T-helper 2 cell (primary cell): Measurements from ENCODE around the gene FTCD.

ENCODE experiments used
- DNase-seq, 5 experiments: peaks; one replicate each; pipeline versions ENCODE4 v3.0.0 to v3.0.0-alpha.2; 2012 to 2022

The FTCD gene

DNA sequence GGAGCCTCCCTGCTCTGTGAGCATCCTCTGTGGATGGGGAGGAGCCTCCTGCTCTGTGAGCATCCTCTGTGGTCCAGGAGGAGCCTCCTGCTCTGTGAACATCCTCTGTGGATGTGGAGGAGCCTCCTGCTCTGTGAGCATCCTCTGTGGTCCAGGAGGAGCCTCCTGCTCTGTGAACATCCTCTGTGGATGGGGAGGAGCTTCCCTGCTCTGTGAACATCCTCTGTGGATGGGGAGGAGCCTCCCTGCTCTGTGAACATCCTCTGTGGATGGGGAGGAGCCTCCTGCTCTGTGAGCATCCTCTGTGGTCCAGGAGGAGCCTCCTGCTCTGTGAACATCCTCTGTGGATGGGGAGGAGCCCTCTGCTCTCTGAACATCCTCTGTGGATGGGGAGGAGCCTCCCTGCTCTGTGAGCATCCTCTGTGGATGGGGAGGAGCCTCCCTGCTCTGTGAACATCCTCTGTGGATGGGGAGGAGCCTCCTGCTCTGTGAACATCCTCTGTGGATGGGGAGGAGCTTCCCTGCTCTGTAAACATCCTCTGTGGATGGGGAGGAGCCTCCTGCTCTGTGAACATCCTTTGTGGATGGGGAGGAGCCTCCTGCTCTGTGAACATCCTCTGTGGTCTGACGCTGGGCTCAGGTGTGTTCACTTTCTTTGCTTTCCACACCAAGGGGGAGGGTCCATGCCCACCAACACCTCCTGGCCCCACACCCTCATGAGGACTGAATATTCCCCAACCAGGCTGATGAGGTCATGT is 15.2 kb upstream of the FTCD start:
- peak in 2 of 5 experiments; percentile 15 to 18 for DNase-seq

DNA sequence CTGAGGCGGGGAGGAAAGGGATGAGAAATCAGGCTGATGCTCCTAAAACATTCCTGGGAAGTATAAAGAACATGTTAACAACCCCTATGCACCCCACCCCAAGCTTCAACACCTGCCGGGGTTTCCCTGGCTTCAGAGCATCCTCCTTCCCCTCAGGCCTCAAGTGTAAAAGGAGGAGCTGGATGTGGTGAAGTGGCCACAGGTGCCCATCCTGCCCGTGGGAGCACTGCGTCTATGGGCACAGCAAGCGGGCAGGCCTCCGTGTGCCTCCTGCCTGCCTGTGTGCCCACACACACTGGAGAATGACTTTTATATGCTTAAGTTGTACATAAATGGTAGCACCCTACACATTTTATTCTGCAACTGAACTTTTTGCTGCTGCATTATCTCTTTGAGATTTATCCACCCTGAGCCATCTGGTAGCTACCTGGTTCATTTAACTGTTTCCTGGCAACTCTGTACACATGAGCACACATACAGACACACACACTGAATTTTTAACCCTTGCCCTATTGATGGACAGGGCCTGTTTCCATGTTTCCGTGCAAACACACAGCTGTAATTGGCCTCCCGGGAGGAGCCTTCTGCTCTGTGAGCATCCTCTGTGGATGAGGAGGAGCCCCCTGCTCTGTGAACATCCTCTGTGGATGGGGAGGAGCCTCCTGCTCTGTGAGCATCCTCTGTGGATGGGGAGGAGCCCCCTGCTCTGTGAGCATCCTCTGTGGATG is 13.4 kb upstream of the FTCD start:
- DNase-seq, result no peak

DNA sequence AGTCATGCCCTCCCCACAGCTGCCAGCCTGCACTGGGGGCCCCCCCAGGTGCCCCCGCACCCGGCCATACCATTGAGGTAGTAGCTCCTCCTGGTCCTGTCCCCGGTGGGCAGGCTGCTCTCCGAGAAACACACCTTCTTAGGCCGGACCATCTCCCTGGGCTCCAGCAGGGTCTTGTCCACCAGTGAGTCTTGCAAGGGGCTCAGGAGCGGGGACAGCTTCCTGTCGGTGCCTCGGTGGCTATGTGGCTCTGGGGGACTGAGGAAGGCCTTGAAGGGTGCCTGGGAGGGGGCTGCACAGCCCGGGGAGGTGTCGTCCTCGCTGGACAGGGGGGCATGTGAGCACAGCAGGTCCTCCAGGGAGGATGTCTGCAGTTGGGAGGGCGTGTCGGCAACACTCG is 12.9 kb upstream of the FTCD start:
- no peak for DNase-seq

DNA sequence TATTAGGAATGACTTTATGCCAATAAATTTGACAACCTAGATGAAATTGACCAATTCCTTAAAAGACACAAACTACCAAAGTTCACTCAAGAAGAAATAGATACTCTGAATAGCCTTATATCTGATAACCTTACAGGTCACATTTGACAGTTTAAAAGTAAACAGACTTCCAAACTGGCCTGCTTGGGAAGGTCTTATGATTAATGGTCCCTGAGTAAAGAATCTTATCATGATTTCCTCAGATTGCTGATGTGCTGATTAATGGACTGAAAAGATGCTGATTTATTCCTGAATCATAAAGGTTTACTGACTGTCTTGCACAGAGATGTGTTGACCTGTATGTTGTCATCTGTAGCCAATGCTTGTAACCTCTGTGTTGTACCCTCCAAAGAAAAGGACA is 9.7 kb upstream of the FTCD start:
- DNase-seq, result no peak

DNA sequence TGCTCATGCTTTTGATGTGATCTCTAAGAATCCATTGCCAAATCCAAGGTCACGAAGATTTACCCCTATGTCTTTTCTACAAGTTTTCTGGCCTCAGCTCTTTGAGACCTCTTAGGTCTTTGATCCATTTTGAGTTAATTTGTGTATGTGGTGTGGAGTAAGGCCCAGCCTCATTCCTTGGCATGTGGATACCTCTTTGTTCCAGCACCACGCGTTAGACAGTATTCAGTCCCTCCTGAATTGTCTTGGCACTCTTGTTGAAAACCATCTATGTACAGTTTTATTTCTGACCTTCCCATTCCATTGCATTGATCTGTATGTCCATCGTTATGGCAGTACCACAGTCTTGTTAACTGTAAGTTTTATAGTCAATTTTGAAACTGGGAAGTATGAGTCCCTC is 8.0 kb upstream of the FTCD start:
- no peak for DNase-seq

DNA sequence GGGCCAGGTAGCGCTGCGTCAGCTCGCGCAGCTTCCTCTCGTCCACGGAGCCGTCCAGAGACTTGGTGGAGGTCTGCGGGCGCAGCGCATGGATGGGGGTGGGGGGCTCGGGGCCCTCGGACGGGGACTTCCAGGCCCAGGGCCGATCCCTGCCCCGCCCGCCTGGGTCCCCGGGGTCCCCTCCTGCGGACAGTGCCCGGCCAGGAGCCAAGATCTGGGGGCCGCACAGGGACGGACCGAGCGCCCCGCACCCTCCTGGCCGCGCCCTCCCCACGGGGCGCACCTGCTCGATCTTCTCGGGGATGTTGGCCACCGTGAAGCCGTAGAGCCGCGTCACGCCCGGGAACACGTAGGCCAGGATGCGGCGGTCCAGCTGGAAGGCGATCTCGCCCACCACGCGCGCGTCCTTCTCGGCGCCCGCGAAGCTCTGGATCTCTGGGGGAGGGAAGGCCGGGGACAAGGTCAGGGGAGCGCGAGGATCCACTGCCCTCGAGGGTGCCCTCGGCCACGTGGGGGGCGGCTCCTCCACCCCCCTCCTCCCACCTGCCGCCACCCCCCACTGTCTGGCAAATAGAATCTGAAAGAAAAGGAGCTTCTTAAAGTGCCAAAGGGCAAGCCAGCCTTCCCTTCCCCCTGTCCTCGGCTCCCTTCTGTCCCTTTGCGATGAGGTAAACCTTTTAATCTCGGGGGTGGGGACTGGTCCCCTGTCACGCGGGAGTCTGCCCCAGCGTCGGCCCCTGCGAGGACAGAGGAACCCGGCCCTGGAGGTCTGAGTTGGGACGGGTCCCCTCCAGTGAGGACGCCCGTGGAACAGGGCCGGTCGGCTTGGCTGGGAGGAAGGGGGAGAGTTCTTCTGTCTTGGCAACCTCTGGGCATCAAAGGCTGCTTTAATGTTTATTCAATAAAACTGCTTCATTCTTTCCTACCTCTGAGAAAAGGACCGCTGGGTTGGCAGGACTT is 6.5 kb upstream of the FTCD start:
- DNase-seq, result no peak

DNA sequence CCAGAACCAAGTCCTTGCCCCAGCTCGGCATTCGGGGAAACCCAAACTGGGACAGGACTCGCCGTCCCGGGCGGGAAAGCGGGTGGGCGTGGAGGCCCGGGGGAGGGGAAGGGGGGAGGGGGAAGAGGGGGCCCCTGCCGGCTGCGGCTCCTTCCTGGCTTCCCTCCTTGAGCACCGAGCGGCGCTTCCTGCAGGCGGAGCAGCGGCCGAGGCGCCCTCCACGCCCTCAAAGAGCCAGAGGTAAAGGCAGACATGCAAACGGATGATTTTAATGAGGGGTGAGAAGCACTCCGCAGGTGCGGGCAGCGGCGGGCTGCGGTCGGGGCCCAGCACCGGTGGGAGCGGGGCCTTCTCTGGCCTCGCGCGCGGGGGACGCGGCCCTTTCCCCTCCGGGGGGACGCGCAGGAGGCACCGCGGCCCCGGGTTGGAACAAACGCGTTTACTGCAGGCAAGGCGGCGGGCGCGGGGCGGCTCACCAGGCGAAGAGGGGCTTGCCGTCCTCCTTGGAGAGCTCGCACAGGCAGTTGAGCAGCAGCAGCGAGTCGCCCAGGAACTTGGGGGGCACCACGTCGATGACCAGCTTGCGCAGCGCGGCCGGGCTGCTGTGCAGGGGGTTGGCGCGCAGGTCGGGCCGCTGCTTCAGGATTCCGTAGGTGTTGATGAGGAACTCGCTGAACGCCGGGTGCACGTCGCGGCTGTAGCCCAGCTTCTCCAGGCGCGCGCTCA is 5.7 kb upstream of the FTCD start:
- DNase-seq, result peak in 2 of 5 experiments; percentile 8 to 49

DNA sequence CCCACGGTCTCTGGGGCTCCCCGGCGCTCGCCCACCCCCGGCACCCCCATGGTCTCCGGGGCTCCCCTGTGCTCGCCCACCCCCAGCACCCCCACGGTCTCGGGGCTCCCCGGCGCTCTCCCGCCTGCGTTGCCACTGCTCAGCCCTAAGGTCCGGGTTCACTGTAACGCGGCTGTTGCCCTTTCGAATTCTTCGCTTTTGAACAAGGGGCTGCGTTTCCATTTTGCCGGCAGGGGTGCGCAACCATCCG is 5.2 kb upstream of the FTCD start:
- DNase-seq, result no peak

DNA sequence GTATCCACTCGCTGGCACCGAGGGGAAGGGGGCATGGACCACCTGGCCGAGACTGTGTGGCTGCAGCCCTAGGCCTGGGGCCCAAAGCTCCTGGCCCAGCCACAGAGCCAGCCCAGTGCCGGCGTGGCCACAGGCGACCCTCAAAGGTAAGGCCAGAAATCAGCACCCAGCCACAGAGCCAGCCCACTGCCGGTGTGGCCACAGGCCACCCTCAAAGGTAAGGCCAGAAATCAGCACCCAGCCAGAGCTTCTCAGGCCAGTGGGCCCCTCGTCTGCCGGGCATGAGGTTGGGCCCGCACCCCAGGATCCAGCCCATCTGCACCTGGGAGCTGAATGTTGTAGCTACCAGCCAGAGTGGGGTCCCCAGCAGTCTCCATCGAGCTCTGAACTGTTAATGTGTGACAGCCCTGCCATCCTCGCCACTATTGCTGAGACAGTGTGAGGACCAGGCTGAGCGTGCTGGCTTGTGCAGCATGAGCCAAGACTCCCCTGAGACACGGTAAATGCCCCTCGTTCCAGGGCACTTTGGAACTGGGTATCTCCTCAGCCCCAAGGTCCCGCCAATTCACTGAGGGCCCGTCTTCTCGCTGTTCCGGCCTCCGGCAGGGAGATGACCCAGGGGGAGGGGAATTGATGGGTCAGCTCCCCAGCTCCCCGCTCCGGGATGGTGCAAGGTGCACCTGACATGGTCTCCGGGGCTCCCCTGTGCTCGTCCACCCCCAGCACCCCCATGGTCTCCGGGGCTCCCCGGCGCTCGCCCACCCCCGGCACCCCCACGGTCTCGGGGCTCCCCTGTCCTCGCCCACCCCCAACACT is 4.7 kb upstream of the FTCD start:
- DNase-seq, result no peak

DNA sequence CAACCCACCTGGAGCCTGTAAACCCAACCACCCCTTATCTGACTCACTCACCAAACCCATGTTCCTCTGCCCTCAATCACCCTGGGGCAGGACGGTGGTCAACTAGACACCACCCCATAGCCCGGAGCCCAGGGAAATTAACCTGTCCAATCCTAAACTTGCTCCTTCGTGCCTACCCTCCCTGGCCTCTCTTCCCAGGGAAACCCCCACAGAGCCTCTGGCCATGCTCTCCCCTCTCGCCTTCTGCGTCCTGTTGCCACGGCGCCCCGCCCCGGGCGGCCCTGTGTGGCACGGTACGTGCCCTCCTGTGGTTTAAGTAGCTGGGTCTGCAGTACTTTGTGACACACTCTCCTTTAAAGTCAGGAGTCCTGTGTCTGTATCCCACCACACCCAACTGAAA is 4.0 kb upstream of the FTCD start:
- no peak for DNase-seq

DNA sequence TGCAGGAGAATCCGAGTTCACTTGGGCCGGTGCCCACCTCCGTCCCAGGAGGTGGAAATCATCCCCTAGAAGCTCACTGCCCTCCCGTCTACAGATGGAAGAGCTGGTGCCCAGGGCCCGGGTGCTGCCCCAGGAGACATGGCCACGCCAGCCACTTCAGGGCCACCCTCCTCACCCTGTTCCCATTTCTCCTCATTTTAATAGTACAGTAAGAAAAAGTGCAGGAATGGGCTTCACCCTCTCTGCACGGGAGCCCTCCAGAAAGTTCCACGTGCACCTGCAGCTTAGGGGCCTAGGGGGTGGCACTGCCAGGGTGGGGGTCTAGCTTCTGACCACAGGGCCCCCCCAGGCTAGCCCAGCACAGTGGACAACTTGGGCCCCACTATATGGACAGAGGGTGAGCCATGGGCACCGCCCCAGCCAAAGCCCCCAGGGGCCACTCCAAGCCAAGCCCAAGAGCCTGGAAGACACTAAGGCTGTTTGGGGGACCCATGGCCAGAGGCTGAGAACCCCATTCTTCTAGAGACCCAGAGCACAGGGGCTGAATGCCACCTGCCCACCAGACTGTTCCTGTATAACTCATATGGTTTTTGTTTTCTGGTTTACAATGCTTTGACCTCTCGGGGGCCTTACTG is 3.4 kb upstream of the FTCD start:
- no peak for DNase-seq

DNA sequence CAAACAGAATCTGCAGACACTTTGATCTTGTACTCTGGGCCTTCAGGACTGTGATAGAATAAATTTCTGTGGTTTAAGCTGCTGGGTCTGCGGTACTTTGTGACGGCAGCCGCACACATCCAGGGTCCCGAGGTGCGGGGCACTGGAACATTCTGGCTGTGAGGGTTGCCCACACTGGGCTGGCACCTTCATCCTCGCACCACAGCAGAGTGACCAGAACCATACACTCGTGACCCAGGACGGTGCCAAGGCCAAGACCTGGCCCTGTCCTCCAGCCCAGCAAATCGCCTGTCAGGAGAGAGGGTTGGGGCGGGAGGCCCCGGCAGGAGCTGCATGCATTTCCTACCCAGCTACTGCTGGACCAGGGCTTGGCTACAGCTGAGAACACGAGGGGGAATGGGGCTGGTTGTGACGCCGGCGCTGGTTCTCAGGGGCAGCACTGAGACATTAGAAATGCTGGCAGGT is 2.6 kb upstream of the FTCD start:
- DNase-seq, result peak in 1 of 5 experiments; percentile 6

DNA sequence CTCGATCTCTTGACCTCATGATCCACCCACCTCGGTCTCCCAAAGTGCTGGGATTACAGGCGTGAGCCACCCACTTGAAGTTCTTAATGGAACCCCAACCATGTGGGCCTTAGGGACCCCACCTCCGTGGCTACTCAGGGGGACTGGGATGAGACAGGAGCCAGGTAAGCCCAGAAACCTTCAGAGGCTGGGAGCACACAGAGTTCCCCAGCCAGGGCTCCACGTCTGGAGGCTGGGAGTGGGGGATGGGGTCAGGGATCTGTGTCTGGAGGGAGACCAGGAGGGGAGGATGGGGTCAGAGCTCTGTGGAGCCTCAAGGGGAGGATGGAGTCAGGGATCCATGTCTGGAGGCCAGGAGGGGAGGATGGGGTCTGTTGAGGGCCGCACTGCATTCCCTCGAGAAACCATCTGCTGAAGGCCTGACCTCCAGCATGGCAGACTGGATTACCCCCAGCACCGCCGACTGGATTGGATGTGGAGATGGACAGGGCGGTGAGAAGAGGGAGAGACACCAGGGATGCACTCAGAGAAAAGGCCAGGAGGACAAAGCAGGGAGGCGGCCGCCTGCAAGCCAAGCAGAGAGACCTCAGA is 2.1 kb upstream of the FTCD start:
- no peak for DNase-seq

DNA sequence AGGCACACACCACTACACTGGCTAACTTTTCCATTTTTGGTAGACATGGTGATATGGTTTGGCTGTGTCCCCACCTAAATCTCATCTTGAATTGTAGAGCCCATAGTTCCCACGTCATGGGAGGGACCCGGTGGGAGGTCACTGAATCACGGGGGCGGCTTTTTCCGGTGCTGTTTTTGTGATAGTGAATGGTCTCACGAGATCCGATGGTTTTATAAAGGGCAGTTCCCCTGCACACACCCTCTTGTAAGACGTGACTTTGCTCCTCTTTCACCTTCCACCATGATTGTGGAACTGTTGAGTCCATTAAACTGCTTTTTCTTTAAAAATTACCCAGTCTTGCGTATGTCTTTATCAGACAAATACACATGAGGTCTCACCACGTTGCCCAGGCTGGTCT is 1.3 kb upstream of the FTCD start:
- no peak for DNase-seq

DNA sequence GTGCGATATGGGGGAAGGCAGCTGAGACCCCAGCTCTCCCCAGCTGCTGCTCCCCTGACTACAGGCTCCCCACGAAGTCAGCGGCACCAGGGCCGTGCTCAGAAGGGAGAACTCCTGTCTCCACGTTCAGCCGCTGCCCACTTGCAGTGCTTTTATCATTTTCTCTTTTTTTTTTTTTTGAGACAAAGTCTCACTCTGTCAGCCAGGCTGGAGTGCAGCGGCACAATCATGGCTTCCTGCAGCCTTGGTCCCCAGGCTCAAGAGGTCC is 933 bp upstream of the FTCD start:
- no peak for DNase-seq

DNA sequence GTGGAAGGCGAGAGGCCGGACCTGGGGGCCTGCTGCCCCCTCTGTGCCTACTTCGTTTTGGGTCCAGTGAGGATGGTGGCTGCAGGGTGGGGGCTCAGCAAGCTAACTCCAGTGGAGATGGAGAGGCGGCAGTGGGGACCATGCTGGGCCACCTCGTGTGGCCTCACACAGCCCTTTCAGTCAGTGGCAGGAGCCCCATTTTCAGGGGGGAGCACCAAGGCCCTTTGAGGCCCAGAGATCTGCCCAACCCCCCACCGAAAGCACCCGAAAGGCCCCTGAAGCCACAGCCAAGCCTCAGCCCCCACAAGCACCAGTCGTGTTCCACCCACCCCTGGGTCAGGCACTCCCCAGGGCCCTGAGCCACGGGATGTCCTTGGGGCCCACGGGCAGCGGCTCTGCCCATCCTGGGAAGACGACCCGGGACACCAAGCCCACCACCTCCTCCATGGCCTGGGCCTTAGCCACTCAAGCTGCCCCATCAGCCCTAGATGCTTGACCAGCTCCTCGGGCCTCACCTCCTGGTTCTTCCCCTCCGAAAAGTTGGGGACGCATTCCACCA is 345 bp downstream of the FTCD start:
- no peak for DNase-seq

DNA sequence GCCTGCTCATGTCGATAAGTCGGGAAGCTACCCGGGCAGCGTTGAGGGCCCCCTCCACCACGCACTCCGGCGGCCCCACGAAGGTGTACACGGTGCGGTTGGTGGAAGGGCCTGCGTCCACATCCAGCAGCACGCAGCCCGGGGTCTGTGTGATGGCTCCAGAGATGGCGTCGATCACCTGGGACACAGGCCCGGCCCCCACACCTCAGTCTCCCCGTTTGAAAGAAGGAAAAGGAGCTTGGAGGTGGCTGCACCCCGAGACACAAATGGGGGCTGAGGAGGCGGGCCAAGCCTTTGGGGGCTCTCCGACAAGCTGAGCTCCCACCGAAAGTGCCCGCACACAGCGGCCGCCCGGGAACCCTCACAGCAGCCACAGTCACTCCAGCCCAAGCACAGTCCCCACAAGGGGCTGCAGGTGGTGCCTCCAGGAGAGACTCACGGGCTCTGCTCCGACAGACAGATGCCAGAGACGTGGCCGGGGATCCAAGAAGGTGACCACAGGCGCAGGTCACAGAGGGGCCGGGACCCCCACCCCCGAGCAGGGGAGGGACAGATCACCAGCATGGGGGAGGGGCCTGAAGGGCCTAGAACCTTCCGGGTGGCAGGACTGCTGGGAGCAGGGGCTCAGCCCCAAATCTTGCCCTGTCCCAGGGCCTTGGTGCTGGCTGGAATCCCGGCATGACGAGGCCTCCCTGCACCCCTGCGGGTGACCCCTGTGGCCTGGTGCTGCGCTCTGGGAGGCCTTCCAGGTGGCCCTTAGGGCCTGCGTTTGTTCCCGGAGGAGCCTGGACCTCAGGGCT is 1.0 kb downstream of the FTCD start:
- DNase-seq, result peak in 1 of 5 experiments; percentile 8

DNA sequence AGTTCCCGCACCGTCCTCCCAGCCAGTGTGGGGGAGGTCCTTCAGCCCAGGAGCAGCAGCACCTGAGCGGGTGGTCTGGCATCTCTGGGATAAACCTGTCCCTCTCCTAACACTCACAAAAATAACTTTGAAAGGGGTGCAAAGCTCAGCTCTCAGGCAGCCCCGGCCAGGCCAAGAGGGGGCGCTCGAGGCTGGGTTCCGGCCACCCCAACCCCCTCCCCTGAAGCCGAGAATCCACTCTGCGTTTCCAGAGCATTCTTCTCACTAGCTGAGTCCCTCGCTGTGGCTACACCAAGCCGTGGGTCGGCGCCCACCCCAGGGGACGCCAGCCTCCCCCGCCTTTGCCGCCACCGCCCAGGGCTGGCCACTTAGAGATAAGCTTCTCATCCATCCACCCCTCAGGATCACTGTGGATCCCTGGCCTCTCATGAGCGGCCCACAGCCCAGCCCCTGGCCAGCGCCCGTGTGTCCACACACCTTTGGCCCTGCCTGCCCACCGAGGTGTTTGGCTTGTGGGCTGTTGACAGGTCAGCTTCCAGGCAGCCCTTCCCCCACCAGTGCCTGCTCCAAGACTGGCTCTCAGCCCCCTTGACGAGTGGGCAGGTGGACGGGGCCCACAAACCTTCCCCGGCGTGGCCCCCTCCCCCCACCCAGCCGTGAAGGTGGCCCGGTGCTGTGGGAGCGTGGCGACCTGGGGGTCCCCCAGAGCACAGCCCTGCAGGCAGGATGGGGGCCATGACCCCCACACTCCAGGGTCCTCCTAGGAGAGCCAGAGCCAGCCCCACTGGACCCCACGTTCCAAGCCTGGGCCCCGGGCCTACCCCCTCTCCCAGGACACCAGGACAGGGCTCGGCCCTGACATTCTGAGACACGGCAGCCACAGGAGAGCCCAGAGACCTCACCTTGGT is 1.9 kb downstream of the FTCD start:
- peak in 4 of 5 experiments; percentile 22 to 38 (median 26) for DNase-seq

DNA sequence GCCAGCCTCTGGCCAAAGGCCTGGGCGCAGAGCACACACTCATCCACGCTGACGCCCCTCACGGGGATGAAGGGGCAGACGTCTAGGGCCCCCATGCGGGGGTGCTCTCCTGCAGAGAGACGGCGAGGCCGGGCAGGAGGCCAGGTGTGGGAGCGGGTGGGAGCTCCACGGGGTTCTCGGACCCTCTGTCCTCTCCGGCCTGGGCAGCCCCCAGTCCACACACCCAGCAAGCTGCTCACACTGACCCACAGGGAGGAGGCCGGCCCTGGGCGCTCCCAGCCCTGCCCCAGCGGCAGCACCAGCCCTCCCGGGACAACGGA is 2.5 kb downstream of the FTCD start:
- DNase-seq, result no peak
